HG03571 (cell line): ENCODE results near the gene AGL.
A peak's percentile ranks its signal among the peaks of the same experiment; 100 is the strongest.
"Not testable (repeated sequence)": the region's sequence is repeated elsewhere in the genome, so short reads cannot be mapped to it uniquely, and the experiment has no call there.

ENCODE experiments used
- ATAC-seq: cut with Tn5 transposase; IDR thresholded peaks from one replicate; pipeline ENCODE4 v1.9.1; 2021; ENCODE audit not compliant: unreplicated experiment

Gene AGL

DNA sequence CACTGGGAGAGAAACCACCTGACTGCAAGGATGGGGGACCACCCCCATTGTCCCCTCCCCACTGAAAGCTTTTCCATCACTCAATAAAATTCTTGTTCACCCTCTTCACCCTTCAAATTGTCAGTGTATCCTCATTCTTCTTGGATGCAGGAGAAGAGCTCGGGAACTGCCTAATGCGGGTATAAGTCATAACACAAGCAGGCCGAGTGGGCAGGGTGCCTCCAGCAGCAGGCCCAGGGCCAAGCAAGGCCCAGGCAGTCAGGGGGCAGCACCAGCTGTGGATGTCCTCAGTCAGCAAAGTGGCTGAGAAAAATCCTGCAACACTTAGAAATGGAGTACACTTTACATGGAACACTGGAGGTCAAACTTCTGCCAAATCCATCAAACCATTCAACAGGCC, 85.9 kb downstream of the AGL start:
- ATAC-seq = no peak

DNA sequence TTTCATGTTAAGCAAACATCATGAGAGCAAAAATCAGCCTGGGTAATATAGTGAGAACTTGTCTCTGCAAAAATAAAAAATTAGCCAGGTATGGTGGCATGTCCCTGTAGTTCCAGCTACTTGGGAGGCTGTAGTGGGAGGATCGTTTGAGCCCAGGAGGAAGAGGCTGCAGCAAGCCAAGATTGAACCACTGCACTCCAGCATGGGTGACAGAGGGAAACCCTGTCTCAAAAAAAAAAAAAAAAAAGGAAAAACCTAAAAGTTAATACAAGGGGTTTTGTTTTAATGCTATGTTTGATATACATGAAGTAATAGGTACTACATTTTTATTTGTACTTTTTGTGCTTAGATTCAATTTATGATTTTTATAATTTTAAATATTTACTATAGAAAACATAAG, 92.6 kb downstream of the AGL start:
- ATAC-seq = no peak

DNA sequence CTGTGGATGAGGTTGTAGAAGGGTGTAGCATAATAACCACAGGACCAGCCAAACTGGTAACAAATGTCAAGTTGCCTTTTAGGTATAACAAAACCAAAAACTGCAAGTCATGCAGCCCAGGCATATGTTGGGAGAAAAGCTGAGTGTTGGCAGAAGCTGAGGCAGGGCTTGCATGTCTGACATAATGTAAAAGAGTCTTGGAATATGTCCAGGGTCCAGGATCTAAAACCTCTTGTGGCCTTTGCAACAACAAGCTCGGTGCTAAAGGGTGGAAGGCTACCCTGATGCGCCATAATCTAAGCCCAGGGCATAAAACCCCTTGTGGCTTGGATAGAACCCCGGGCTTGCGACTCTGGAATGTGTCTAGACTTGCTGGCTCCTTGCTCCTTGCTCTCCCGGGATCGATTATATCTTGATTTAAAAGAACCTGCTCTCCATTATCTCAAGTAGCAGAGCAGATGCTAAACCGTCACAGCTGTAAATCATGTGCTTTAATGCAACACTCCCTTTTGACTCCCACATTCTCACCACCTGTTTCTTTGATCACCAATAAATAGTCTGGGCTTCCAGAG, 93.1 kb downstream of the AGL start:
- ATAC-seq = no peak

DNA sequence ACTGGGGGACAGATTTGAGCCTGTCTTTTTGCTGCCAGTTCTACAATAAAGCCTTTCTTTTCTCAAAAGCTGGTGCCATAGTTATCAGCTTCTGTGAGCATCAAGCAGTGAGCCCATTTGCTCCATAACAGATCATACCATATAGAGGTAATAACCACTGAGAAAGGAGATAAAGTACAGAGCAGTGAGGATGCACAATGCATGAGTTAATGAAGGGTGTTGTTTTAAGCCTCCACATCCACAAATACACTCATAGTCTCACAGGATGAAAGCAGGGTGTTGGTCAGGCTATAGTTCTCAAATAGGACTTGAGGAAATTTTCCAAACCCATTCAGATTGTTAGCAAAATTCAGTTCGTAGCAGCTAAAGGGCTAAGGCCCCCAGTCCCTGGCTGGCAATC, 94.0 kb downstream of the AGL start:
- no peak for ATAC-seq

DNA sequence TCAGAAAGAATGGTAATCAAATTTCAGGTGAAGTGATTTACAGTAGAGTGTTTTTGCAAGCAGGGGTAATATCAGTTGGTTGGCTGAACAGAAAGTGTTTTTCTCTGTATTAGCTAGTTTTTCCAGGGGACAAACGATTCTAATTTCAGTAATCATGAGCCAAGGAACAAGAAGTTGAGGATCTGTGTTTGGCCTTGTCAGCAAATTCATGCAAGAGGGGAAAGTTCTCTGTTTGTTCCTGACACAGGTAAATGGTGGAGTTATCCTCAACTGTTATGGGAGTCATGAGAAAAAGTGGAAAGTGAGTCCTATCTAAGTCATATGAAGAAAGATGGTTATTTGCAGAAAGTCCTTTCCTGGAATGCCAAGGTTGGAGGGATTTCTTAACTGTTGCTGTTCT, 95.0 kb downstream of the AGL start:
- no peak for ATAC-seq

DNA sequence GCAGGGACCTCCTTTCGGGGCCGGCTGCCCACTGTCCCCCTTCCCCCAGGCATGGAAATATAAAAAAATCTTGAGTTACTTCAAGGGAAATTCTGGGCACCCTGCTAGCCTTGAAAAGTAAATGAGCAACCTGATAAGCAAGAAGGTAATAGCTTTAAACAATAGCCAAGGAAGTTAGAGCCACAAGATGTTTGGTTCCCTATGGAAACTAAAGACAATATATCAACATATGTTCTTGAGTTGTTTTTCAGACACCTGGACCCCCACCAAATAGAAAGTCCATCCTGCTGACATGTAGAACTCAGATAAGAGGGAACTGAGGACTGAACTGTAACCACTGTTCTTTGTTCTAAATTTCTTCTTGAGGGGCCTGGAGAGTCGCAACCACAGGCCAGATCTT, 100.3 kb downstream of the AGL start:
- ATAC-seq = no peak

DNA sequence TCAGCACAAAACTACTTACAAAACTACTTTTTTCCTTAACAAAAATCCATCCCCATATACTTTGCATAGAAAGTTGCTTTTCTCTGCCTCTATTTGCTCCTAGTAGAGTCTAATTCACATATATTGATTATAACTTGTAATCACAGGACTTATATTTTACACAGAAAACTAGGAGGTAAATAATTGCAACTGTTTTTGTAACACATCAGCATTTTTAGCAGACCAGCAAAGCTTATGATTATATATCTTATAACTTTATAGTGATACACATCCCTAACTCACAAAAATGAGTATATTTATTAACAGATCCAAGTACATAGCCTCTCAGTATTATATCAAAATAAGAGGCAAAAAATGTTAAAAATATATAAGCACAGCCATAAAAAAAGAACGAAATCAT, 102.4 kb downstream of the AGL start:
- no peak for ATAC-seq

DNA sequence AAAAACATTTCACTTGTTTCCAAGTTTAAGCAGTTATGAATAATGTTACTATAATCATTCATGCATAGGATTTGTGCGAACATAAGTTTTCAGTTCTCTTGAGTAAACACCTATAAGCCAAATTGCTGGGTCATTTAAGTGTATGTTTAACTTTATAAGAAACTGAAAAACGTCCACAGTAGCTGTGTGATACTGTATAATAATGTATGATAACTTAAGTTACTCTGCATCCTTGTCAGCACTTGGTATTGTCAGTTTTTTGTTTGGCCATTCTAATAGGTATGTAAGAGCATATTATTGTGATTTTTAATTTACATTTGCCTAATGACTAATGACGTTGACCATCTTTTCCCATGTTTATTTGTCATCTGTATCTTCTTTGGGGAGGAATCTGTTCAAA, 105.2 kb downstream of the AGL start:
- no peak for ATAC-seq

DNA sequence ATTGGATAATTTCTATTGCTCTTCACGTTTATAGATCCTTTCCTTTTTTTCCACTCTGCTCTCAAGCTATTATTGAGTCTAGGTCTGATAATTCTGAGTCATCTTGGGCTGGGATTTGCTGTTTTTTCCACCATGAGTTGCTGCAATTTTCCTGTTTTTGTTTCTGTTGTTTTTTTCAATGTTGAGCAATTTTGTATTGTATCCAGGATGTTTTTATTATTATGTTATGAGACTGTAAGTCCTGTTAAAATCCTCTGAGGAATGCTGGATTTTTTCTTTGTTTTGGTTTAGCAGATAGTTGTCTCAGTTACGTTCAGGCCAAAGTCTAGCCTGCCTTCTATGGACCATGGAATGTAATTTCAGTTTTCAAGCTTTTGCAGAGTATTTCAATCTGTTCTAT, 106.6 kb downstream of the AGL start:
- ATAC-seq = no peak

DNA sequence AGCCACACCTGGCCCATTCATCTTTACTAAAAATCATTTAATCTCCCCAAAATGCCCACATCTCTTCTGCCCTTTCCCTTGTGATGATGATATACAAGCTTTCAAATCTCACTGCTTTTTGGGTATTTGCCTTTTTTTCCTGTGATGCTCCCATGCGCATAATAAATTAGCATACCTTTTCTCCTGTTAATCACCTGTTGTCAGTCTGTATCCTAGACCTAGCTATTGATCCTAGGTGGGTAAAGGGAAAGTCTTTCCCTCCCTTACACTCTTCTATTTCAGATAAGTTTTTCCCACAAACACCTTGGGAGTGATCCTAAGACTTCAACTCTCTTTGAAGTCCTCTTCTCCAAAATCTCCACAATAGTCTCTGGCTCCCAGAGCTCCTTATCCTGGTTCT, 107.7 kb downstream of the AGL start:
- no peak for ATAC-seq

DNA sequence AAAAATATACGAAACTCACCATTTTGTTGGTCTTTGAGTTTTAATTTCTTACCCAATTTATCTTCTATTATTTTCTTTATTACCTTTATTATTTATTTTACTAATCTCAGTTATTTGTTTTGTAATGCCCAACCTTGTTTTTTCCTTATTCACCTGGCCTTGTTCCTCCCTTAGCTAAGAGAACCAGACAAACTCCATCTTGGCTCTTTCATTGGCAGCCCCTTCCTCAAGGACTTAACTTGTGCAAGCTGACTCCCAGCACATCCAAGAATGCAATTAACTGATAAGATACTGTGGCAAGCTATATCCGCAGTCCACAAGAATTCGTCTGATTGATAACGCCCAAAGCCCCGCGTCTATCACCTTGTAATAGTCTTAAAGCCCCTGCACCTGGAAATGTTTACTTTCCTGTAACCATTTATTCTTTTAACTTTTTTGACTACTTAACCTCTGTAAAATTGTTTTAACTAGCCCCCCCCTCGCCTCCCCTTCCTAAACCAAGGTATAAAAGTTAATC, 109.1 kb downstream of the AGL start:
- ATAC-seq = not testable (repeated sequence)

DNA sequence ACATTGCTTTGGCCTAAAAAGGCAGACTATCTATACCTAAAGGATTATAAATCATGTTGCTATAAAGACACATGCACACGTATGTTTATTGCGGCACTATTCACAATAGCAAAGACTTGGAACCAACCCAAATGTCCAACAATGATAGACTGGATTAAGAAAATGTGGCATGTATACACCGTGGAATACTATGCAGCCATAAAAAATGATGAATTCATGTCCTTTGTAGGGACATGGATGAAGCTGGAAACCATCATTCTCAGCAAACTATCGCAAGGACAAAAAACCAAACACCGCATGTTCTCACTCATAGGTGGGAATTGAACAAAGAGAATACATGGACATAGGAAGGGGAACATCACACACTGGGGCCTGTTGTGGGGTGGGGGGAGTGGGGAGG, 110.1 kb downstream of the AGL start:
- not testable (repeated sequence) for ATAC-seq

DNA sequence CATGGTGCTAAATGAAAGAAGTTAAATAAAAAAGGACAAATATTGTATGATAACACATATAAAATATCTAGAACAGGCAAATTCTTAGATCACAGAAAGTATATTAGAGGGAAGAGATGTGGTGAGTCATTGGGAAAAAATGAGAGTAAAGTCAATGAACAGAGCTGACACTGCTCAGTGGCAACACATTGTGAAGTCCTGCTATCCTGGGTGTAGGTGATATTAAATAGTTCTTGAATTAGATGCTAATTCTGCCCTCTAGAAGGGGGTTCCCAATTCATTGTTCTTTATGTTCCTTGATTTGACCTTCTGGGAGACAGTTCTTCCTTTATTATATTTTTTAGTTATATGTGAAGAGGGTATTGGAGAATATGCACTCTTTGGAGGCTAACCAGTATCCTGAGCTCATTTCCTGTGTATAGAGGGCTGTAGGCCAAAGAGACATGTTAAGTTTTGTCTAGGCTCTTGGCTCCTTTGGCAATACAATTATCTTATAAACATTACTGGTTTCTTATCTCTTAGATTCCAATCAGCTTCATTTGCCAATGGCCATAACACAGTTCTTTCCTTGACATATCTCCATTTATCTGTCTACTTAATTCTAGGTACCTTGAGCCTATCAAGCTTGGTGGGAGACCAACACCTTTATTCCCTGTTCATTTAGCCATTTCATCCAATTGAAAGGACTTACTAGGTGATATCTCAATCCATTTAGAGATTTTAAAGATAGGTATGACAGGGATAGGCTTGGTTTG, 113.1 kb downstream of the AGL start:
- no peak for ATAC-seq

DNA sequence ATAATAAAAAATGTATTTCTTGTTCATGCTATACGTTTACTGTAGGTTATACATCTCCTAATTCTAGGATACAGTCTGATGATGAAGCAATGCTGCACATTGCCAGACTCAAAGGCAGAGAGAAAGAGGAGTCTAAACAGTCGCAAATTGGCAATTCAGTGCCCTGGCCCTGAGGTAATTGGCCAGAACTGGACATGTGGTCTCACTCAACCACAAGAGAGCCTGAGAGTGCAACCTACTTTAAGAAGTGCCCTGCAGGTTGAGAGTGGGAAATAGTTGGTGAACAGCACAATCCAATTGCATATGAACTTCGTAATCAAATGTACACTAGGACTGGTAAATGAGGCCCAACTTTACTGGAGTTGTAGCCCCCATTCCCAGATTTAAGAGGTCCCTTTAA, 114.6 kb downstream of the AGL start:
- no peak for ATAC-seq

DNA sequence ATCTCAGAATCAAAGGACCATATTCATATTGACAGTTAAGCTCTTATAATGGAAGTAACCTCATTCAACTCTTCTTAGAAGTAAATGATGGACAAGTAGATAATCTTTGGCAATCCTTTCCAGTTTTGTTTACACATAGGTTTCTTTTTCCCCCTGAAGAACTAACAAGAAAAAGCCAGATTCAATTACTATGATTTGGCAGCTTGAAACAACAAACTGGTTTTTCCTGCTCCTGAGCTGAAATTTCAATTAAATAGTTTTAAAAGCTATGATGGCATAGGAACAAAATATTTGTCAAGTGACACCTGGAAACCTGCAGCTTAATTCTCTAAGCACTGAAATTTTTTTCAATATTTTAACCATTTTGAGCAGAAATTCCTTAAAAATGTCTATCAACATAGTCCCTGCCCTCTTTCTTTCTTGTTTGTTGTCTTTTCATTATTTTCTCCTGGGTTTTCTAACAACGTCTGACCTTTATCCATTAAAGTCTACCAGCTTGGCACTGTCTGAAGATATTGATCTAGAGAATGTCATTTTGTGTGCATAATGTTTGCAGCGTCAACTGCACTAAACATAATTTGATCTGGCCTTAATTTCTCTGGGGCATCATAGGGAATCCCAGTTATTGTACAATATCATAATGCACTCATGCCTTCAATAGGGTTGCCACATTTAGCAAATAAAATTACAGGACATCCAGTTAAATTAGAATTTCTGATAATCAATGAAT, 115.7 kb downstream of the AGL start:
- no peak for ATAC-seq

DNA sequence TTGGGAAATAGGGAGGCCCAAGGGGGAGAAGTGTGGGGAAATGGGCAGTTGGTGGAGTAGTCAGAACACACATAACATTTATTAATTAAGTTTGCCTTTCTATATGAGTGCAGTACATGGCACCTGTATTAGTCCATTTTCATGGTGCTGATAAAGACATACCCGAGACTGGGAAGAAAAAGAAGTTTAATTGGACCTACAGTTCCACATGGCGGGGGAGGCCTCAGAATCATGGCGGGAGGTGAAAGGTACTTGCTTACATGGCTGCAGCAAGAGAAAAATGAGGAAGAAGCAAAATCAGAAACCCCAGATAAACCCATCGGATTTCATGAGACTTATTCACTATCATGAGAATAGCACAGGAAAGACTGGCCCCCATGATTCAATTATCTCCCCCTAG, 118.1 kb downstream of the AGL start:
- no peak for ATAC-seq

DNA sequence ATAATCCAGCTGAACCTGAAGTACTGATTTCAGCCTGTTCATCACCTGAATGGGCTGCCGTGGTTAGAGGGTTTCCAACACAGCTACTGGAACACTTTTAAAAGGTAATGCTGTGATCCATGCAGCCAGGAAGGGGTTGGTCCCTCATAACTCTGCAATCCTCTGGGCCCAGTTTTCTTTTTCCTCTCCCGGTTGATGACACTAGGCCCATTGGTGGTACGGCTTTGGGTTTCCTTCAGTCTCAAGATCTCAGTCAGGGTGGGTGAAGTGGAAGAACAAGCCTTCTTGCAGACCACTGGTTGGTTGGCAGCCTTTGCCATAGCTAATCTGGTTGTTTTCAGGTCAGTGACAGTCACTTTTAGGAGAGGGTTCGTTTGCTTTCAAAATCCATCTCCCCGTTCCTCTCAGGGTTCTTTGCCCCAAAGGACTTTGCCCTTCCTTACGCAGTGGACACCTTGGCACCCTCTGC, 119.1 kb downstream of the AGL start:
- ATAC-seq = peak; percentile 21

DNA sequence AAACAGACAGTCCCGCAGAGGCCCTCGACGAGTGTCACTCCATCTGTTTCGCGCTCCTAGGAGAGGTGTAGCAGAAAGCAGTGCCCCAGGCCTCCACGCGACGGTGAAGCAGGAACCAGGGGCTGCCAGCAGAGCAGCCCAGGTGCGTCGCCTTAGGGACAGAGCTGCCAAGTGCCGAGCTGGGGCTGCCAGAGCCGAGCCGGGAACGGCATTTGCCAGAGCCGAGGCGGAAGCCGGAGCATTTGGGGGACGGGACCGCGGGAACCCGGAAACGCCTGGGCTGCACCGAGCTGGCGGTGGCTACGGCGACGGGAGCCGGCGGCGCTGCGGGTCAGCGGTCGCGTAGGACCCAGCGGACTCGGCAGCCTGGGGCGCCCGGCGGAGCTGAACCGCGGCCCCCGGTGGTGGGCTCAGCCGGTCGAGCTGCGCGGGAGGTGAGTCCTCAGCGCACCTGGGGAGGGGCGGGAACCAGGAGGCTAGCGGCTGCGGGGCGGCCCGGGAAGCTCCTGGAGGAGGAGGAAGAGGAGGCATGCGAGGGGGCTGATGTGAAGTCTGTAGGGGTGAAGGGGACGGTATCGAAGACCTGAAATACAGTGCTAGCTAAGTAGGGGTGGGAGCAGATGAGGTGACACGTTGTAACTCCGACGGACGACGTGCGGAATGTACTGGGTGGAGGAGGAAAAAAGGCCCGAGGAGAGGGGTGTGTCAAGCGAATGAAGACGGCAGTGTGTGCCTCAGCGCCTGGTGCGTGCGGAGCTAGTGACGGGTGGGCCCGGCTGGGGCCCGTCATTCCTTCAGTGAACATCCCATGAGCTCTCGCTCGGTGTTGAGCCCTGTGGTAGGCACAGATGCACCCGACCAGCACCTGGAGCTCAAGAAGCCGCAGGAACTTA, 119.8 kb downstream of the AGL start, which contains the start of gene SLC35A3:
Gene SLC35A3 (plus strand): TSS at position 268 of the 893 bp plus-strand sequence. CDS start 23,559 bp downstream, outside the sequence.
- ATAC-seq = peak; percentile 93

DNA sequence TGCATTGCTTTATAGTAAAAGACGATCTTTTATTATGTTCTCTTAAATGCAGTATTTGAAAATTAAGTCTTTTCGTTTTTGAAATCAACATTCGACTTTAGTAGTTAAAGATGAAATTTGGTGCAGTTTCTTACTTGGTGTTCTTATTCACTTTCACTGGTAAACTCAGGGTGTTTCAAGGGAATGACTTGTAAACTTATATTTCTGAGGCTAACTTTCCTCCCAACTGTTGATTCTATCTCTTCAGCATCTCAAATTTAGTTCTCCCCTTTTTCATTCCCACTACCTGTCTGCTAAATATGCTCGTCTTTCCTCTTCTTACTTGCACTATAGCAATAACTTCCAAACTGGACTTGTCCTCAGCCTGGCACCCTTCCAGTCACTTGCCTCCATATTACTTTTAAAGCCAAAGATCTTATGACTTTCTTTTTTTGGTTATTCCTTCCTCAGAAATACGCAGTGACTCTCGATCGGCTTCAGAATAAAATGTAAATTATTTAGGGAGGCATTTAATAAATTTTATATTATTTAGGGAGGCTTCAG, 120.6 kb downstream of the AGL start:
- no peak for ATAC-seq

DNA sequence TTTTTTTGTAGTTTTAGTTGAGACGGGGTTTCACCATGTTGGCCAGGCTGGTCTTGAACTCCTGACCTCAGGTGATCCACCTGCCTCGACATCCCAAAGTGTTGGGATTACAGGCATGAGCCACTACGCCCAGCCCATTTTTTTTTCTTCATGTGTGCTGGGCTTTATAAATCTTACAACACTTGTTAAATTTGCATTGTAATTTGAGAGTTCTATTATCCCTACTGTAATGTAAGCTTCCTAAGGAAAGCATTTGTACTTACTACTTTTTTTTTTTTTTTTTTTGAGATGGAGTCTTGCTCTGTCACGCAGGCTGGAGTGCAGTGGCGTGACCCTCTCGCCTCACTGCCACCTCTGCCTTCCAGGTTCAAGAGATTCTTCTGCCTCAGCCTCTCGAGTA, 121.9 kb downstream of the AGL start:
- ATAC-seq = not testable (repeated sequence)
